H7 (cell line): ENCODE measurements around the gene PLEKHA6. TPM values are rescaled to one million over a fixed set of nuclear protein-coding genes. Genes with fewer than 3 reads are reported as not detected.
"Not testable (repeated sequence)": the region's sequence is repeated elsewhere in the genome, so short reads cannot be mapped to it uniquely, and the experiment has no call there.

Source experiments
- DNase-seq: peaks from one replicate; pipeline ENCODE4 v3.0.0; 2012
- H3K27me3 ChIP-seq: 2 replicates; pipeline ENCODE4 v1.6.0; 2011; ENCODE audit warnings: mild to moderate bottlenecking, low read length; ENCODE audit not compliant: control insufficient read depth, insufficient read depth
- H3K36me3 ChIP-seq: replicated peaks from 2 replicates; pipeline ENCODE4 v1.5.1; 2011; ENCODE audit warnings: low read length; ENCODE audit not compliant: control insufficient read depth, insufficient read depth
- H3K4me3 ChIP-seq: 2 replicates; pipeline ENCODE4 v1.5.1; 2011; ENCODE audit warnings: low read depth, mild to moderate bottlenecking, control low read depth, low read length, moderate library complexity; ENCODE audit not compliant: insufficient read depth
- total RNA-seq: library from RNA; depleted of rRNA; stranded (reverse); fragments of >200 nt; shearing (Covaris generic); gene quantifications from 2 replicates; pipeline ENCODE4 v1.2.3, GENCODE V29; 2014

The PLEKHA6 gene
- total RNA-seq, 1 experiment from 2014 or later, result 3.0 TPM

GRCh38 chr1:204241050-204241449, 118.7 kb downstream of the PLEKHA6 start:
- no peak for DNase-seq
- no peaks in the 10 kb centered on the region for H3K36me3 ChIP-seq
- H3K27me3 ChIP-seq, result no peaks in the 10 kb centered on the region
- no peak overlapping the region for H3K4me3 ChIP-seq

DNA sequence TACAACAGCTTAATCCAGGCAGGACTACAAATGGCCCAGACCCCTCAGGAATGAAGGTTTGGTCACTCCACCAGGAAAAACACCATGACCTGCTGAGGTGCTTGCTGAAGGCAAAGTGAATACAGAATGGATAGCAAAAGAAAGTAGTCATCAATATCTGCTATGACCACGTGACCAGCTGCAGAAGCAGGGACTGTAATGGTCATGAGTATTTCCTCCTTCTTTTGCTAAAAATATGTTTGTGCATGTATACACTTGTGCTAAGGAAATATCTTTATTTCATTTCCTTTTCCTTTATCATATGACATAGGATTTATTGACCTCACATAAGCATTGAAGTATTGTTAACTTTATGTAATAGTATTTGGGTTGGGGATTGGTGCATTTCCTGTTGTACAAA, 119.5 kb downstream of the PLEKHA6 start:
- no peaks in the 10 kb centered on the region for H3K27me3 ChIP-seq
- H3K36me3 ChIP-seq, result no peaks in the 10 kb centered on the region
- no peak overlapping the region for H3K4me3 ChIP-seq
- no peak for DNase-seq

DNA sequence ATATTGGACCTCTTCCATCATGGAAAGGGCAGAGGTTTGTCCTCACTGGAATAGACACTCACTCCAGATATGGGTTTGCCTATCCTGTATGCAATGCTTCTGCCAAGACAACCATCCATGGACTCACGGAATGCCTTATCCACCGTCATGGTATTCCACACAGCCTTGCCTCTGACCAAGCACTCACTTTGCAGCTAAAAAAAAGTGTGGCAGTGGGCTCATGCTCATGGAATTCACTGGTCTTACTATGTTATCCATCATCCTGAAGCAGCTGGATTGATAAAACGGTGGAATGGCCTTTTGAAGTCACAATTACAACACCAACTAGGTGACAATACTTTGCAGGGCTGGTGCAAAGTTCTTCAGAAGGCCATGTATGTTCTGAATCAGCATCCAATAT, 120.3 kb downstream of the PLEKHA6 start:
- H3K36me3 ChIP-seq, H3K27me3 ChIP-seq, H3K4me3 ChIP-seq, DNase-seq: not testable (repeated sequence)

DNA sequence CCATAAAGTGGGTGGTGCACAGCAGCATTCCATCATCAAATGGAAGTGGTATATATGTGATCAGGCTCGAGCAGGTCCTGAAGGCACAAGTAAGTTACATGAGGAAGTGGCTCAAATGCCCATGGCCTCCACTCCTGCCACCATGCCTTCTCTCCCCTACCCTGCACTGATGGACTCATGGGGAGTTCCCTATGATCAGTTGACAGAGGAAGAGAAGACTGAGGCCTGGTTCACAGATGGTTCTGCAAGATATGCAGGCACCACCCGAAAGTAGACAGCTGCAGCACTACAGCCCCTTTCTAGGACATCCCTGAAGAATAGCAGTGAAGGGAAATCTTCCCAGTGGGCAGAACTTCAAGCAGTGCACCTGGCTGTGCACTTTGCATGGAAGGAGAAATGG, 121.2 kb downstream of the PLEKHA6 start:
- not testable (repeated sequence) for H3K4me3 ChIP-seq, DNase-seq, H3K27me3 ChIP-seq, H3K36me3 ChIP-seq

- H3K36me3 ChIP-seq, H3K27me3 ChIP-seq, DNase-seq, H3K4me3 ChIP-seq: not testable (repeated sequence)
These were observed 122.2 kb downstream of the PLEKHA6 start for GRCh38 chr1:204237515-204237914.

GRCh38 chr1:204232526-204232925, 127.2 kb downstream of the PLEKHA6 start:
- no peak for DNase-seq
- H3K4me3 ChIP-seq, result no peak overlapping the region
- H3K27me3 ChIP-seq, result no peaks in the 10 kb centered on the region
- no peaks in the 10 kb centered on the region for H3K36me3 ChIP-seq

GRCh38 chr1:204230211-204230610, 129.5 kb downstream of the PLEKHA6 start:
- no peak for DNase-seq
- H3K27me3 ChIP-seq, result no peaks in the 10 kb centered on the region
- no peak overlapping the region for H3K4me3 ChIP-seq
- H3K36me3 ChIP-seq, result no peaks in the 10 kb centered on the region

DNA sequence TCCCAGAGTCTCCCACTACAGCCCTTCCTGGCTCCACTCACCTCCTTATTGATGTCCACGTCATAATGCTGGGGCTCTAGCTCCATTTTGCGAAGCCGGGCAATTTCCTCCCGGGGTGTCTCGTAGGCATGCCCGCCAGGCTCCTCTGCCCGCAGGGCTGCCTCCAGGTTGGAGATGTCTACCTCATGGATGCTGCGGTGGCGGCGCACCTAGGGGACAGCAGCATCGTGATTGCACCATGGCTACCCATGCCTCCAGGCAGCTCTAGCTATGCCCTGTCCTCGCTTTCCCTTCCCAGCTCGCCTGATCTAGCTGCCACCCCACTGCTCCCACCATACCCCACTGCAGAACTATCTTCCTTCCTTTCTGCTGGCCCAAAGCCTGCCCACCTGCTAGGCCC, 130.8 kb downstream of the PLEKHA6 start:
- H3K36me3 ChIP-seq, result no peaks in the 10 kb centered on the region
- H3K4me3 ChIP-seq, result no peak overlapping the region
- no peaks in the 10 kb centered on the region for H3K27me3 ChIP-seq
- no peak for DNase-seq

DNA sequence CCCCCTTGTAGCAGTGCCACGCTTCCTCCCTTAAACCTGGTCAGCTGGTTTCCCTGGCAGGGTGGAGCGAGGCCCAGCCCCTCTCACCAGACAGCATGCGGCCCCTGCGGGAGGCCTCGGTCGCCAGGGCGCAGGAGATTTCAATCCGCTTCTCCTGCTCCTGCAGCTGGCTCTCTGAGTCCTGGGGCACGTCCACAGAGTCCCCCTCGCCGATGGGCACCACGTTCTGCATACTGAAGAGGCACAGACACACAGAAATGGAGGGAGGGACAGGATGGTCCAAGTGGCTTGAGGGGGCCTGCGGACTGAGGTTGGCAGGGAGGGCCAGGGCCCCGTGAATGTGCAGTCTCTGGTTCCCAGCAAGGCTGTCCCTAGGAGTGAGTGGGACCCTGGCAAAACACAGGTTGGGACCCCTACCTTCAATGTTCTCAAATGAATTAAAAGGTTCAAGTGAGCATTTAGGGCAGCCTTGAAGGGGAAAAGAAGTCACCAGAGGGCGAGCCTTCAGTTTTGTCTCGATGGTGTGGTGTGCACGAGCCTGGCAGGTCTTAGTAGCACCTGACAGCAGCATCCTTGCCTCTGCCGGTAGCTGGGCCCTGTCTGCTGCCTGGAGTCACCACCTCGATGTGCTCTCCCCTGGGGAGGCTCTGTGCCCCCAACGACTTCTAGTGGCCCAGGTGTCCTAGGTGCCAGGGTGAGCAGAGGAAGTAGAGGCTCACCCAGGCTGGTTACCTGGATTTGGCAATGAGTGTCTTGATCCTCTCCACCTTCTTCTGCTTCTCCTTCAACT, 131.5 kb downstream of the PLEKHA6 start:
- Histone ChIP-seq H3K36me3 (no peaks in the 10 kb centered on the region), H3K27me3 (no peaks in the 10 kb centered on the region), H3K4me3 (no peak overlapping the region)
- DNase-seq, result no peak

- Histone ChIP-seq H3K27me3 (no peaks in the 10 kb centered on the region), H3K36me3 (no peaks in the 10 kb centered on the region), H3K4me3 (no peak overlapping the region)
- DNase-seq, result no peak
These were observed 132.4 kb downstream of the PLEKHA6 start for GRCh38 chr1:204227351-204227750.

GRCh38 chr1:204225841-204226735, 133.6 kb downstream of the PLEKHA6 start:
- Histone ChIP-seq H3K27me3 (peaks cover 2% of the 10 kb centered on the region; the same call in 1 of the 2 replicates), H3K4me3 (no peak overlapping the region), H3K36me3 (no peaks in the 10 kb centered on the region)
- no peak for DNase-seq

GRCh38 chr1:204224655-204225054, 135.1 kb downstream of the PLEKHA6 start:
- Histone ChIP-seq H3K36me3 (no peaks in the 10 kb centered on the region), H3K27me3 (peaks cover 2% of the 10 kb centered on the region; the same call in 1 of the 2 replicates), H3K4me3 (no peak overlapping the region)
- DNase-seq, result no peak

DNA sequence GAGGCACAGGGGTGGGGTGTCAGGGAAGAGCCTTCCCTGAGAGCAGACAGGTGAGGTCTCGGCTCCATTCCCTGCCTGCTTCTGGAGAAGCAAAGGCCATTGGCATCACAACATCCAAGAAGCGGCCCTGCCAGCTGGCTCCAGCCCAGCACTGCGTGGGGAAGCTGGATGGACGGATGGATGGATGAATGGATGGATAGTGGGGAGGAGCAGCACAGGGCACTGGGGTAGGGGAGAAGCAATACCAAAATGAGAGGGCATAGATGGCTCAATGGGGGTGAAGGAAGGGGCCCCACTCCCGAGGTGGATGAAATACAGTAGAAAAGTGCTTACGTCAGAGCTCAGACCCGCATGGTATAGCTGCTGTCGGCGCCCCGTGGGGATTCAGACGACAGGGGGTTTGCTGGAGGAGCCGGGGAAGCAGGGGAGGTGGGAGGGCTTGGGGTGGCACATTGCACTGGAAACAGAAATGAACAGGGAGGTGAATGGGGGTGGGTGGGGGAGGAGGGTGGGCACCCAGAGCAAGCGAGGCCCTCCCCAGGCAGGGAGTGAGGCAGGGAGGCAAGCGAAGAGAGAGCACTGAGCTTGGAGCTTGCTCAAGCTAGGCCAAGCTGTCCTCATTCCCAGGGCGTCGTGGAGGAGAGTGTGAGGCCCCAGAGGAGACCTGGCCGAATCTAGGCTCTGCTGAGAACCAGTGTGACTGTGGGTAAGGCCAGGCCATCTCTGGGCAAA, 136.4 kb downstream of the PLEKHA6 start:
- Histone ChIP-seq H3K4me3 (no peak overlapping the region), H3K36me3 (no peaks in the 10 kb centered on the region), H3K27me3 (peaks cover 2% of the 10 kb centered on the region; the same call in 1 of the 2 replicates)
- DNase-seq, result no peak

DNA sequence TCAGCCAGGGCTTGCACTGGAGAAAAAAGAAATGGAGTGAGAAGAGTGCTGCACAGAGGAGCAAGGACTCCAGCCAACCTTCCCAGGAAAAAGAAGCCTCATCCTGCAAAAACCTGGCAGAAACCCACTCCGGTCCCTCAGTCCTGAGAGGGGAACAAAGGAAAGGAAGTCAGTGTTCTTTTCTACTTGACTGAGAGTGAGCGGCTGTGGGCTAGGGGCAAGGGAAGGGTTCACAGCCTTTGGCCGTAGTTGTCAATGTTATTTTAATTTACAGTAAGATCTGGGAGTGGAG, 137.0 kb downstream of the PLEKHA6 start:
- Histone ChIP-seq H3K36me3 (no peaks in the 10 kb centered on the region), H3K4me3 (no peak overlapping the region), H3K27me3 (peaks cover 2% of the 10 kb centered on the region; the same call in 1 of the 2 replicates)
- no peak for DNase-seq
